HepG2 (cell line): ENCODE measurements around the gene XRCC1. TPM values are rescaled to one million over a fixed set of nuclear protein-coding genes. Genes with fewer than 3 reads are reported as not detected.
A peak's percentile ranks its signal among the peaks of the same experiment; 100 is the strongest.

Source experiments
- AHR ChIP-seq: IDR thresholded peaks from 2 replicates; pipeline ENCODE4 v1.6.1; 2018; ENCODE audit warnings: missing genetic modification reagents, missing compliant biosample characterization
- ELF1 ChIP-seq: sonication (generic); formaldehyde crosslinking; IDR thresholded peaks from 2 replicates; pipeline ENCODE4 v1.4.0; 2020; ENCODE audit warnings: missing genetic modification reagents
- ESRRA ChIP-seq: sonication (generic); formaldehyde crosslinking; IDR thresholded peaks from 2 replicates; pipeline ENCODE4 v1.5.1; 2020; ENCODE audit warnings: mild to moderate bottlenecking, low read depth, missing genetic modification reagents
- MTA1 ChIP-seq: sonication (generic); formaldehyde crosslinking; IDR thresholded peaks from 2 replicates; pipeline ENCODE4 v1.4.0; 2020; ENCODE audit warnings: missing genetic modification reagents, mild to moderate bottlenecking, borderline replicate concordance
- MYPOP ChIP-seq: sonication (generic); formaldehyde crosslinking; IDR thresholded peaks from 2 replicates; pipeline ENCODE4 v1.8.1; 2023; ENCODE audit warnings: mild to moderate bottlenecking, moderate library complexity, missing genetic modification reagents
- NR0B2 ChIP-seq: sonication (generic); formaldehyde crosslinking; IDR thresholded peaks from 2 replicates; pipeline ENCODE4 v1.4.0; 2020; ENCODE audit warnings: mild to moderate bottlenecking, missing genetic modification reagents
- PATZ1 ChIP-seq: sonication (generic); formaldehyde crosslinking; IDR thresholded peaks from 2 replicates; pipeline ENCODE4 v1.4.0; 2020; ENCODE audit warnings: missing genetic modification reagents
- STAG1 ChIP-seq: sonication (generic); formaldehyde crosslinking; IDR thresholded peaks from 2 replicates; pipeline ENCODE4 v1.4.0; 2020; ENCODE audit warnings: missing genetic modification reagents
- TP53 ChIP-seq: sonication (generic); formaldehyde crosslinking; conservative IDR thresholded peaks from 2 replicates; pipeline ENCODE4 v1.4.0; 2020; ENCODE audit warnings: missing genetic modification reagents
- ZFP41 ChIP-seq: sonication (generic); formaldehyde crosslinking; IDR thresholded peaks from 2 replicates; pipeline ENCODE4 v1.4.0; 2020; ENCODE audit warnings: mild to moderate bottlenecking, missing genetic modification reagents, borderline replicate concordance
- ZNF275 ChIP-seq: sonication (generic); formaldehyde crosslinking; IDR thresholded peaks from 2 replicates; pipeline ENCODE4 v1.8.0; 2022; ENCODE audit warnings: missing genetic modification reagents, mild to moderate bottlenecking, inconsistent platforms, borderline replicate concordance
- ZNF335 ChIP-seq: sonication (generic); formaldehyde crosslinking; IDR thresholded peaks from 2 replicates; pipeline ENCODE4 v1.4.0; 2020; ENCODE audit warnings: missing genetic modification reagents
- ZNF556 ChIP-seq: sonication (generic); formaldehyde crosslinking; IDR thresholded peaks from 2 replicates; pipeline ENCODE4 v1.4.0; 2020; ENCODE audit warnings: mild to moderate bottlenecking, missing genetic modification reagents, borderline replicate concordance
- ZNF576 ChIP-seq: sonication (generic); formaldehyde crosslinking; IDR thresholded peaks from 2 replicates; pipeline ENCODE4 v1.4.0; 2020; ENCODE audit warnings: mild to moderate bottlenecking, missing genetic modification reagents
- polyA plus RNA-seq, 8 experiments: library from polyadenylated mRNA; depleted of rRNA in 3 of 8; stranded (reverse) in 7 of 8; unstranded in 1 of 8; fragments of >200 nt; fragmentation: Illumina TruSeq in 4 of 8; extraction: Trizol in 4 of 8; gene quantifications; 2 replicates each; pipeline versions ENCODE4 v1.2.1 to v1.2.3, GENCODE V29; 2011 to 2016; ENCODE audit warnings: low read depth in 4 of 8, missing spikeins in 1 of 8, mixed read lengths in 1 of 8; ENCODE audit not compliant: insufficient read depth in 1 of 8
- total RNA-seq, 5 experiments: library from RNA; depleted of rRNA; stranded (reverse); fragments of >200 nt; fragmentation: Illumina TruSeq; extraction: Trizol; gene quantifications; 2 replicates each; pipeline ENCODE4 v1.2.3, GENCODE V29; 2016; ENCODE audit warnings: low read depth in 1 of 5
- TF ChIP-seq, protein P1 (sequence below): sonication (generic); formaldehyde crosslinking; IDR thresholded peaks from 2 replicates; pipeline ENCODE4 v1.5.1; 2020; ENCODE audit warnings: missing genetic modification reagents, mild to moderate bottlenecking, borderline replicate concordance
- TF ChIP-seq, protein P2 (sequence below): IDR thresholded peaks from 2 replicates; pipeline ENCODE4 v1.6.1; 2018; ENCODE audit warnings: missing genetic modification reagents
- TF ChIP-seq, protein P3 (sequence below): IDR thresholded peaks from 2 replicates; pipeline ENCODE4 v1.6.1; 2012; ENCODE audit warnings: low read depth, low read length, improper control_type of control experiment

Gene XRCC1
- total and polyA plus RNA-seq, 2 of the 13 experiments (the other 11 are each of a cell fraction or from before 2014, with no cell fraction given) = 24.7 to 26.3 TPM

DNA sequence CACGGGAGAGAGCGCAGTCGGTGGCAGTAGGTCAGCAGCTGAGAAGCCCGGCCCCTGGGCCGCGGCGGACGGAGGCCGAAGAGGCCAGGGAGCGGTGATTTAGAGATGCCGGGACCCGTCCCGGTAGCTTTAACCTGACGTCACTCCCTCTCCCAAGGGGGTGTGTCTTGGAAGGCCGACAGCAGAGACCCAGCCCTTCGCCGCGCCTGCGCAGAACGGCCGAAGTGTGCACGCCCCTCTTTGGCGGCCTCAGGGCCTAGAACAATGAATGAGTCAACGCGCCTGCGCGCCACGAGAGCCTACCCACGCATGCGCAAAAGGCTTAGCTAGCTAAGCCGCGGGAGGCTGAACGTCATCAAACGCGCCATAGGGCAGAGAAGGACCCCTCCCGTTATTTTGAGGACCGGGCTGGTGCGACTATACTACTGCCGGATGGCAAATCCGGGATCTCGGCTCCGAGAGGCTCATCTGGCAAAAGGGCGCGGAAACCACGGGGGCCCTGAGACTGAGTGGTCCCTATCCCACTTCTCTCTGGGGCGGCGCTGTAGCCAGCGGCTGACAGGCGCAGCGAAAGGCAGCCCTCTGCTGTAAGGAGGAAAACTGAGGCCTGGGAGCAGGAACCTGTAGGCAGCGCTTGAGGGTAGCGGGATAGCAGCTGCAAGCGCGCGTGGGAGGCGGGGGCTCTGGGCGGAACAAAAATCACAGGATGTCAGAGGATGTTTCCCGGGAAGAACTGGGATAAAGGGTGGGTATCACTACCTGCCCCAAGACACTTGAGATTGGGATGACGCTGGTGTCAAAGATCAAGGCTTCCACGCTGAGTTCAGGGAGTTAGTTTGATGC lies 20.9 kb upstream of the XRCC1 start, which contains the start of the genes IRGQ and ZNF576 (continued):
- TF ChIP-seq, protein P1, sequence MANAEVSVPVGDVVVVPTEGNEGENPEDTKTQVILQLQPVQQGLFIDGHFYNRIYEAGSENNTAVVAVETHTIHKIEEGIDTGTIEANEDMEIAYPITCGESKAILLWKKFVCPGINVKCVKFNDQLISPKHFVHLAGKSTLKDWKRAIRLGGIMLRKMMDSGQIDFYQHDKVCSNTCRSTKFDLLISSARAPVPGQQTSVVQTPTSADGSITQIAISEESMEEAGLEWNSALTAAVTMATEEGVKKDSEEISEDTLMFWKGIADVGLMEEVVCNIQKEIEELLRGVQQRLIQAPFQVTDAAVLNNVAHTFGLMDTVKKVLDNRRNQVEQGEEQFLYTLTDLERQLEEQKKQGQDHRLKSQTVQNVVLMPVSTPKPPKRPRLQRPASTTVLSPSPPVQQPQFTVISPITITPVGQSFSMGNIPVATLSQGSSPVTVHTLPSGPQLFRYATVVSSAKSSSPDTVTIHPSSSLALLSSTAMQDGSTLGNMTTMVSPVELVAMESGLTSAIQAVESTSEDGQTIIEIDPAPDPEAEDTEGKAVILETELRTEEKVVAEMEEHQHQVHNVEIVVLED (CRISPR knock-in tag) = peak; percentile 83
- TF ChIP-seq ZNF335 (CRISPR knock-in tag) (peak; percentile 100), ZFP41 (no peak), ESRRA (CRISPR knock-in tag) (peak; percentile 49; the same call in 1 of the 2 replicates), MYPOP (CRISPR knock-in tag) (0 out of 2 replicates have a peak, but pooled peaks have one; percentile 42), ELF1 (CRISPR knock-in tag) (peak; percentile 68), PATZ1 (0 out of 2 replicates have a peak, but pooled peaks have one; percentile 28), ZNF556 (CRISPR knock-in tag) (0 out of 2 replicates have a peak, but pooled peaks have one; percentile 31), TP53 (CRISPR knock-in tag) (no peak), AHR (CRISPR knock-in tag) (no peak), ZNF576 (CRISPR knock-in tag) (no peak), MTA1 (no peak), NR0B2 (CRISPR knock-in tag) (no peak), ZNF275 (CRISPR knock-in tag) (no peak; the same call in 1 of the 2 replicates), STAG1 (CRISPR knock-in tag) (peak; percentile 29; the same call in 1 of the 2 replicates)
- TF ChIP-seq, protein P2, sequence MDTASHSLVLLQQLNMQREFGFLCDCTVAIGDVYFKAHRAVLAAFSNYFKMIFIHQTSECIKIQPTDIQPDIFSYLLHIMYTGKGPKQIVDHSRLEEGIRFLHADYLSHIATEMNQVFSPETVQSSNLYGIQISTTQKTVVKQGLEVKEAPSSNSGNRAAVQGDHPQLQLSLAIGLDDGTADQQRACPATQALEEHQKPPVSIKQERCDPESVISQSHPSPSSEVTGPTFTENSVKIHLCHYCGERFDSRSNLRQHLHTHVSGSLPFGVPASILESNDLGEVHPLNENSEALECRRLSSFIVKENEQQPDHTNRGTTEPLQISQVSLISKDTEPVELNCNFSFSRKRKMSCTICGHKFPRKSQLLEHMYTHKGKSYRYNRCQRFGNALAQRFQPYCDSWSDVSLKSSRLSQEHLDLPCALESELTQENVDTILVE (CRISPR knock-in tag) = peak; percentile 98
- TF ChIP-seq, protein P3, sequence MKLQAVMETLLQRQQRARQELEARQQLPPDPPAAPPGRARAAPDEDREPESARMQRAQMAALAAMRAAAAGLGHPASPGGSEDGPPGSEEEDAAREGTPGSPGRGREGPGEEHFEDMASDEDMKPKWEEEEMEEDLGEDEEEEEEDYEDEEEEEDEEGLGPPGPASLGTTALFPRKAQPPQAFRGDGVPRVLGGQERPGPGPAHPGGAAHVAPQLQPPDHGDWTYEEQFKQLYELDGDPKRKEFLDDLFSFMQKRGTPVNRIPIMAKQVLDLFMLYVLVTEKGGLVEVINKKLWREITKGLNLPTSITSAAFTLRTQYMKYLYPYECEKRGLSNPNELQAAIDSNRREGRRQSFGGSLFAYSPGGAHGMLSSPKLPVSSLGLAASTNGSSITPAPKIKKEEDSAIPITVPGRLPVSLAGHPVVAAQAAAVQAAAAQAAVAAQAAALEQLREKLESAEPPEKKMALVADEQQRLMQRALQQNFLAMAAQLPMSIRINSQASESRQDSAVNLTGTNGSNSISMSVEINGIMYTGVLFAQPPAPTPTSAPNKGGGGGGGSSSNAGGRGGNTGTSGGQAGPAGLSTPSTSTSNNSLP = peak; percentile 43; the same call in 1 of the 2 replicates
